Endothelial cell of umbilical vein (primary cell): ENCODE results near the gene C4orf51. TPM values are rescaled to one million over a fixed set of nuclear protein-coding genes. Genes with fewer than 3 reads are reported as not detected.

ENCODE experiments used
- BruUV-seq: library from RNA; stranded (reverse); fragments of 400-500 nt; replicated peaks from 2 replicates; lab custom pipeline; 2021; lab: Mats Ljungman, UMichigan
- CTCF ChIA-PET: fragments of 300-600, 350-600 bp; sonication (Branson Sonifier 250); formaldehyde crosslinking; loops from one replicate; lab custom pipeline; 2021; ENCODE audit warnings: antibody characterized with exemption, inconsistent platforms; lab: Charles Lee
- POLR2A ChIA-PET: fragments of 300-600, 350-600 bp; sonication (Branson Sonifier 250); formaldehyde crosslinking; loops from one replicate; lab custom pipeline; 2021; ENCODE audit warnings: antibody characterized with exemption, inconsistent platforms; lab: Charles Lee
- DNase-seq: peaks from one replicate; pipeline ENCODE4 v3.0.0-alpha.2; 2011; ENCODE audit warnings: low read depth, low spot score
- FAIRE-seq: peaks from 2 replicates; lab custom pipeline; 2011; peaks lifted over from hg19 to GRCh38; lab: Jason Lieb, UNC
- H2AFZ ChIP-seq: 2 replicates; pipeline ENCODE4 v1.6.0; 2012; ENCODE audit warnings: low read depth, low read length, control low read depth, inconsistent platforms
- H3K27ac ChIP-seq: 2 replicates; pipeline ENCODE4 v1.5.1; 2011; ENCODE audit warnings: low read depth, mild to moderate bottlenecking, control low read depth, low read length, moderate library complexity; ENCODE audit not compliant: insufficient read depth
- H3K27me3 ChIP-seq, 2 experiments: 2 replicates each; pipeline versions ENCODE4 v1.6.0 to v1.6.1; 2011; ENCODE audit warnings: low read length in 2 of 2, mixed read lengths in 1 of 2; ENCODE audit not compliant: control insufficient read depth in 2 of 2, insufficient read depth in 2 of 2
- H3K36me3 ChIP-seq, 2 experiments: 2 replicates in 1 of 2; 3 replicates in 1 of 2; pipeline ENCODE4 v1.5.1; 2011; ENCODE audit warnings: low read length in 2 of 2, mild to moderate bottlenecking in 1 of 2, moderate library complexity in 1 of 2; ENCODE audit not compliant: control insufficient read depth in 2 of 2, insufficient read depth in 2 of 2; ENCODE audit errors: extremely low read depth in 1 of 2
- H3K4me1 ChIP-seq: 3 replicates; pipeline ENCODE4 v1.5.1; 2011; ENCODE audit warnings: mild to moderate bottlenecking, low read length; ENCODE audit not compliant: control insufficient read depth, insufficient read depth; ENCODE audit errors: extremely low read depth
- H3K4me2 ChIP-seq: 2 replicates; pipeline ENCODE4 v1.6.1; 2011; ENCODE audit warnings: low read length, control low read depth, mixed read lengths; ENCODE audit not compliant: insufficient read depth
- H3K4me3 ChIP-seq, 3 experiments: fragments of 200-600 bp in 1 of 3; sonication (generic), shearing (Covaris generic) in 1 of 3; replicated peaks in 1 of 3; 2 replicates each; pipeline ENCODE4 v1.5.1; 2011 to 2016; ENCODE audit warnings: control low read depth in 3 of 3, low read length in 3 of 3, mild to moderate bottlenecking in 2 of 3, inconsistent platforms in 1 of 3, low read depth in 1 of 3, moderate library complexity in 1 of 3; ENCODE audit not compliant: insufficient read depth in 1 of 3
- H3K79me2 ChIP-seq: 2 replicates; pipeline ENCODE4 v1.6.0; 2012; ENCODE audit warnings: low read length, inconsistent platforms; ENCODE audit not compliant: control insufficient read depth, insufficient read depth
- H3K9ac ChIP-seq: replicated peaks from 2 replicates; pipeline ENCODE3; 2011; ENCODE audit warnings: low read length, control low read depth; ENCODE audit not compliant: insufficient read depth; ENCODE audit errors: extremely low read depth
- H3K9me1 ChIP-seq: replicated peaks from 3 replicates; pipeline ENCODE4 v1.6.0; 2011; ENCODE audit warnings: mild to moderate bottlenecking, low read length; ENCODE audit not compliant: control insufficient read depth, insufficient read depth; ENCODE audit errors: extremely low read depth
- H3K9me3 ChIP-seq: replicated peaks from 2 replicates; pipeline ENCODE4 v1.5.1; 2012; ENCODE audit warnings: low read length, inconsistent platforms; ENCODE audit not compliant: control insufficient read depth, insufficient read depth
- H4K20me1 ChIP-seq: replicated peaks from 2 replicates; pipeline ENCODE3; 2011; ENCODE audit warnings: mild to moderate bottlenecking, low read length; ENCODE audit not compliant: control insufficient read depth, insufficient read depth; ENCODE audit errors: extremely low read depth
- FOS ChIP-seq: IDR thresholded peaks from 2 replicates; pipeline ENCODE4 v1.6.1; 2011; ENCODE audit warnings: mild to moderate bottlenecking, low read length, moderate library complexity, borderline replicate concordance; ENCODE audit not compliant: insufficient read depth
- POLR2AphosphoS5 ChIP-seq: IDR thresholded peaks from 2 replicates; pipeline ENCODE4 v1.6.1; 2012; ENCODE audit warnings: low read depth, mild to moderate bottlenecking, control low read depth, low read length, moderate library complexity; ENCODE audit not compliant: insufficient read depth
- dilution Hi-C: fragments of 300-500 bp; cut with MboI; formaldehyde crosslinking; loops from one replicate; pipeline ENCODE4 v1.15.0; 2019; ENCODE audit warnings: low sequenced_read_pairs; ENCODE audit not compliant: extremely low pct_ligation_motif_present
- intact Hi-C: fragments of 100-400 bp; cut with micrococcal nuclease; formaldehyde crosslinking; loops from one replicate; pipeline ENCODE4 v1.10.0; 2022
- polyA plus RNA-seq, 4 experiments: library from polyadenylated mRNA; depleted of rRNA in 3 of 4; stranded (reverse) in 3 of 4; unstranded in 1 of 4; fragments of >200 nt; gene quantifications; 2 replicates each; pipeline versions ENCODE4 v1.2.1 to v1.2.3, GENCODE V29; 2011 to 2012; ENCODE audit warnings: missing spikeins in 1 of 4
- total RNA-seq: library from RNA; stranded (reverse); gene quantifications from 2 replicates; pipeline ENCODE4 v1.2.3, GENCODE V29; 2021
- TF ChIP-seq, protein P1 (sequence below), 2 donors: IDR thresholded peaks; 1 replicate in 1 of 2; 2 replicates in 1 of 2; pipeline ENCODE4 v1.5.1; 2011; ENCODE audit warnings: low read length in 2 of 2, mild to moderate bottlenecking in 2 of 2, moderate library complexity in 2 of 2, control low read depth in 1 of 2, inconsistent platforms in 1 of 2, low read depth in 1 of 2; ENCODE audit not compliant: insufficient read depth in 1 of 2; ENCODE audit errors: extremely low read depth in 1 of 2

The C4orf51 gene
- total and polyA plus RNA-seq, 2 donors (not counting 3 experiments of a cell fraction or from before 2014, with no cell fraction given): not detected

DNA sequence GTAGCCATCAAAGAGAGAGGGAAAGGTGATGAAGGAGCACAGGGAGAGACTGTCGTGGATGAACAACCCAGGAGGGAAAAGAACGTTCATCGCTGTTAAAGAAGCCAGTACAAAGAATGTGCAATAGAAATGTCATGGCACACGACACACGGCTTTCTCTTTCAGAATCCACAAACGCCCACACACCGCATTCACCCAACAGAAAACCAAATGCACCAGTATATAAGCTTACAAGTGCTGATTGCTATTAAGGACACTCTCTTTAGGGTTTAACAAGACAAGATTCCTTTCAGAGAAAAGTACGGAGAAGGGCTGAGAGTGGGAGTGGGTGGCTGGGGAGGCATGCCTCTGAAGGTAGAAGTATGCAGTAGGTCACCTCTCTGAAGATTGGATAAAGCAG, 80.2 kb downstream of the C4orf51 start:
- BruUV-seq: no TSS peak
- ChIA-PET CTCF (no interaction called here), POLR2A (no interaction called here)
- Histone ChIP-seq H4K20me1 (no peaks in the 10 kb centered on the region), H2AFZ (no peak overlapping the region), H3K79me2 (no peaks in the 10 kb centered on the region), H3K4me3 (no peak overlapping the region), H3K4me1 (no peaks in the 10 kb centered on the region), H3K27ac (no peak overlapping the region), H3K9me1 (no peaks in the 10 kb centered on the region), H3K36me3 (peaks cover 3 to 16% of the 10 kb centered on the region in 2 experiments), H3K9ac (no peak overlapping the region), H3K27me3 (no peaks in the 10 kb centered on the region), H3K4me2 (no peak overlapping the region), H3K9me3 (no peaks in the 10 kb centered on the region)
- DNase-seq: no peak
- dilution Hi-C loops (no loop called here), intact Hi-C loops (no loop called here)
- no peak for FAIRE-seq
- TF ChIP-seq, protein P1, sequence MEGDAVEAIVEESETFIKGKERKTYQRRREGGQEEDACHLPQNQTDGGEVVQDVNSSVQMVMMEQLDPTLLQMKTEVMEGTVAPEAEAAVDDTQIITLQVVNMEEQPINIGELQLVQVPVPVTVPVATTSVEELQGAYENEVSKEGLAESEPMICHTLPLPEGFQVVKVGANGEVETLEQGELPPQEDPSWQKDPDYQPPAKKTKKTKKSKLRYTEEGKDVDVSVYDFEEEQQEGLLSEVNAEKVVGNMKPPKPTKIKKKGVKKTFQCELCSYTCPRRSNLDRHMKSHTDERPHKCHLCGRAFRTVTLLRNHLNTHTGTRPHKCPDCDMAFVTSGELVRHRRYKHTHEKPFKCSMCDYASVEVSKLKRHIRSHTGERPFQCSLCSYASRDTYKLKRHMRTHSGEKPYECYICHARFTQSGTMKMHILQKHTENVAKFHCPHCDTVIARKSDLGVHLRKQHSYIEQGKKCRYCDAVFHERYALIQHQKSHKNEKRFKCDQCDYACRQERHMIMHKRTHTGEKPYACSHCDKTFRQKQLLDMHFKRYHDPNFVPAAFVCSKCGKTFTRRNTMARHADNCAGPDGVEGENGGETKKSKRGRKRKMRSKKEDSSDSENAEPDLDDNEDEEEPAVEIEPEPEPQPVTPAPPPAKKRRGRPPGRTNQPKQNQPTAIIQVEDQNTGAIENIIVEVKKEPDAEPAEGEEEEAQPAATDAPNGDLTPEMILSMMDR (IDR thresholded peaks at IDR 0.05; ENCODE audit: extremely low read depth in 1 of 2, insufficient read depth in 1 of 2, low read depth in 1 of 2, low read length in 2 of 2): no peak
- TF ChIP-seq FOS (no peak), POLR2AphosphoS5 (no peak)
